Measurements from ENCODE around the gene IFIT5. TPM values are rescaled to one million over a fixed set of nuclear protein-coding genes. Genes with fewer than 3 reads are reported as not detected.

IFIT5 gene, protein sequence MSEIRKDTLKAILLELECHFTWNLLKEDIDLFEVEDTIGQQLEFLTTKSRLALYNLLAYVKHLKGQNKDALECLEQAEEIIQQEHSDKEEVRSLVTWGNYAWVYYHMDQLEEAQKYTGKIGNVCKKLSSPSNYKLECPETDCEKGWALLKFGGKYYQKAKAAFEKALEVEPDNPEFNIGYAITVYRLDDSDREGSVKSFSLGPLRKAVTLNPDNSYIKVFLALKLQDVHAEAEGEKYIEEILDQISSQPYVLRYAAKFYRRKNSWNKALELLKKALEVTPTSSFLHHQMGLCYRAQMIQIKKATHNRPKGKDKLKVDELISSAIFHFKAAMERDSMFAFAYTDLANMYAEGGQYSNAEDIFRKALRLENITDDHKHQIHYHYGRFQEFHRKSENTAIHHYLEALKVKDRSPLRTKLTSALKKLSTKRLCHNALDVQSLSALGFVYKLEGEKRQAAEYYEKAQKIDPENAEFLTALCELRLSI
- 8.7 TPM for polyA plus RNA-seq (2012; ENCODE audit: missing spikeins)

DNA sequence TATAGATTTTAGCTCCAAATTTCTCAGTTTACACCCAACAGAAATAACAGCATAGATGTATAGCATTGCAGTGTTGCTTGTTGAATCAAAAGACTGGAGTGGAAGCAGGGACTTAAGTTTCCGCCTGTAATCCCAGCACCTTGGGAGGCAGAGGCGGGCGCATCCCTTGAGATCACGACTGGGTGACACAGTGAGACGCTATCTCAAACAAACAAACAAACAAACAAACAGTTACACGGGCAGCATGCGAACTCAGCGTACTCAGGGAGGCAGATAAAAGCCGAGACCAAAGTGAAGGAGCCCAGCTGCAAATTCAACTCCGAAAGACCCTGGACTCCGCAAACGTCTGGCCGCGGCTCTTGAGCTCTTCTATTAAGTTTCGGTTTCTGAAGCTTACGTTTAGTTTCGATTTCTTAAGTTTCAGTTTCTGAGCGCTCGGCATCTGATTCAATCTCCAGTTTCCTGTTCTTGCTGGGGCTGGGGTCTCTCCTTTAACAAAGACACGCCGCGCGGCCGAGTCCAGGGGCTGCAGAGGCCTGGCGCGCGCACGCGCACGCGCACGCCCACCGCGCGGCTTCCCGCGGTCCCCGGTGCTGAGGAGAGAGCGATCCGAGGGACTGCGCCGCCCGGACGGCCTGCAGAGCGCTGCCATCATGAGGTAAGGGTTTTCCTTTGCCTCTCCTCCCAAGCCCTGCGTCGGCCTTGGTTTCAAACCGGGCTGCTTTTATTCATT, at the start of gene IFIT5:
Gene IFIT5, plus strand, starts transcription at position 423 of the 733 bp plus-strand sequence. Its CDS starts 231 bp downstream, at position 654.
- DNase-seq (ENCODE audit: insufficient read length) (peak; percentile 53), FAIRE-seq (peak; percentile 84)
- TF ChIP-seq POLR2A (IDR thresholded peaks at IDR 0.05; ENCODE audit: low read depth, low read length) (no peak; the same call in none of the 2 replicates), TAF1 (IDR thresholded peaks at IDR 0.05; ENCODE audit: borderline replicate concordance, low read depth, low read length) (no peak; the same call in 1 of the 2 replicates), POLR2AphosphoS5 (IDR thresholded peaks at IDR 0.05; ENCODE audit: low read depth, low read length) (no peak; the same call in 1 of the 2 replicates)

DNA sequence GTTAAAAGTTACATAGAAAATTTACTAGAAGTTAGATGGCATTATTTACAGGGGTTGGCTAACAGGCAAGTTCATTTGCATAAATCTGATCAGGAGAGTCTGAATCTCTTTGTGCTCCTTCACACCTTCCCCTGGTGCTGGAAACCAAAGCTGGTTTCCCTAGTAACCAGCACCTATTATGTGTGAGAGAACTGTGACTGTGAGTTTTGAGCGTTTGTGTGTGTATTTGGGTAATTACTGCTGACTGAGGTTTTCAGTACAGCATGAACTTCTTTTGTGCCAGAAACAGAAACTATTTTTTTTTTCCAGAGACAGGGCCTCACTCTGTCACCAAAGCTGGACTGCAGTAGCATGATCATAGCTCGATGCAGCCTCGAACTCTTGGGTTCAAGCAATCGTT, 46.8 kb upstream of the IFIT5 start:
- DNase-seq (ENCODE audit: insufficient read length) (no peak), FAIRE-seq (peak; percentile 85)
- no peak for TF ChIP-seq POLR2A (IDR thresholded peaks at IDR 0.05; ENCODE audit: low read depth, low read length)
- no peak for TF ChIP-seq POLR2AphosphoS5 (IDR thresholded peaks at IDR 0.05; ENCODE audit: low read depth, low read length)

DNA sequence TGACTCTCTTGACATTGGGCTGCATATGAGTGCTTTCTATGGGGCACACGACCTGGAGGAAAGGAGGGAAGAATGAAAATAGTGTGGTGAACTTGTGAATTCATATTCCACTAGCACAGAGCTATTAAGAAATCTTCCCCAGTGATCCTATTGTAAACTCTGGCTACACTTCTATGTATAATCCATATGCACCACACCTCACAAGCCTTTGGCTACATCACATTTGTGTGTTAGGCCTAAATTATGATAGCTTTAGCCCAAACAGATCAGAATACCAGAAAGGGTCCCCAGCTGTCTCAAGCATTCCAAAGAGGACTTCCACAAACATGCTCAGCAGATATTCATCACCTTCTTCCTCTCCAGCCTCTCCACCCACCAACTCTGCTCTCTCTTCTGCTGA, 46.2 kb upstream of the IFIT5 start:
- DNase-seq (ENCODE audit: insufficient read length) (no peak), FAIRE-seq (no peak)
- TF ChIP-seq POLR2AphosphoS5 (IDR thresholded peaks at IDR 0.05; ENCODE audit: low read depth, low read length) (no peak), POLR2A (IDR thresholded peaks at IDR 0.05; ENCODE audit: low read depth, low read length) (no peak), TAF1 (IDR thresholded peaks at IDR 0.05; ENCODE audit: borderline replicate concordance, low read depth, low read length) (no peak)

DNA sequence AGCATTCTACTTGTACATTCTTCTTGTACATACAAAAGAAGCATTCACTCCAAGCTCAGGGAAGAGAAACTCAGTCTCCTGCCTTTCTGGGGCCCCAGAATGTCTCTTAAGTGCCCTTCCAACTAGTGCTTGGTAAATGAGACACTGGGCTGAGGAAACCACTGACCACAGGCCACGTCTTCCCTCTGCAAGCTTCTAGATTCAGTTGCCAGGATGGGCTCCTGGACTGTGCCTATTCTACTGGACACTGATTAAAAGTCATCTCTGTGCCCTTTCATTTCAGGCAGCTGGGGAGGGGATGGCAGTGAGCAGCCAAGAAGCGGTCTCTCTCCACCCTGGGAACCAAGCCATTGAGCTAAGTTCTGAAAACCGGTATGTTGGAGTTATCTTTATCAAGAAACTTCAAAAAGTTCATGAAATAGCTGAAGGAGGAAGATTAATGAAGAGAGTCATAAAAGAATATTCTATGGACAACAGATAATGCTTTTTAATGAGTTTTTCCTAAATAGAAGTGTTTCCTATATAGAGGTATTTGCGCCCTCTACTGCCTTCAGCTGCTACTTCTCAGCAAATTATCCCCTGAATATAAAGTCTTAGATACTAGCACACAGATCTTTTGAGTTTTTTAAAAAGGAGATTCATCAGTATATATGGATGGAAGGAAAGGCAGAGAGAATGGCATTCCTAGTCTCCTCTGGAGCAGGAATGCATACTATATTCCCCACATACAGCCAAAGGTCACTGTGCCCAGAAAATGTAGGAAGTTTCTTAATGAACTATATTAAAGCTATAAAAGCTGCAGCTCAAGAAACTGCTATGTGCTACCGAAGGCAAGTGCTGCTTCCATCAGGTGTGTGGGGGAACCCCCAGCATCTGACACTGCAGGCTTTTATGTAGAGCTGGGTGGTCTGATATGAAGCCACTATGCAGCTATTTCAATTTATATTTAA, 44.9 kb upstream of the IFIT5 start:
- TF ChIP-seq TAF1 (IDR thresholded peaks at IDR 0.05; ENCODE audit: borderline replicate concordance, low read depth, low read length): no peak
- no peak for TF ChIP-seq POLR2AphosphoS5 (IDR thresholded peaks at IDR 0.05; ENCODE audit: low read depth, low read length)
- no peak for TF ChIP-seq POLR2A (IDR thresholded peaks at IDR 0.05; ENCODE audit: low read depth, low read length)
- FAIRE-seq: peak; percentile 17
- DNase-seq (ENCODE audit: insufficient read length): no peak

DNA sequence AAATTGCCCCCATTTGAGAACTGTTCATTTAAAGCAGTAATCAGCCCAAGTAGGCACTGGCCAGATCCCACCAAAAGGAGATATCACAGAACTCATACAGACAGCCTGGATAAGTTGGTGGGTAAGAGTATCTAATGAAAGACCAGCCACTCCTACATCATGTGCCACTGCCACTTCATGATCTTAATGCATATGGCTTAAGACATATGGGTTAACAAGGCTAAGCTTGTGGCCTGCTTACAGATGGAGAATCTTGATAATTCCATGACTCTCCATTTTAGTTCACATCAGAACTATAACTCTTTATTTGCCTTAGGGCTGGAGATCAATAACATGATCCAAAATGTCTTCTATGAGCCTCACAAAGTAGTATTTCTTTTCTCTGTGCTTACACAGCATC, 43.3 kb upstream of the IFIT5 start:
- TF ChIP-seq TAF1 (IDR thresholded peaks at IDR 0.05; ENCODE audit: borderline replicate concordance, low read depth, low read length): no peak
- TF ChIP-seq POLR2AphosphoS5 (IDR thresholded peaks at IDR 0.05; ENCODE audit: low read depth, low read length): no peak
- no peak for TF ChIP-seq POLR2A (IDR thresholded peaks at IDR 0.05; ENCODE audit: low read depth, low read length)
- DNase-seq (ENCODE audit: insufficient read length) (no peak), FAIRE-seq (no peak)

DNA sequence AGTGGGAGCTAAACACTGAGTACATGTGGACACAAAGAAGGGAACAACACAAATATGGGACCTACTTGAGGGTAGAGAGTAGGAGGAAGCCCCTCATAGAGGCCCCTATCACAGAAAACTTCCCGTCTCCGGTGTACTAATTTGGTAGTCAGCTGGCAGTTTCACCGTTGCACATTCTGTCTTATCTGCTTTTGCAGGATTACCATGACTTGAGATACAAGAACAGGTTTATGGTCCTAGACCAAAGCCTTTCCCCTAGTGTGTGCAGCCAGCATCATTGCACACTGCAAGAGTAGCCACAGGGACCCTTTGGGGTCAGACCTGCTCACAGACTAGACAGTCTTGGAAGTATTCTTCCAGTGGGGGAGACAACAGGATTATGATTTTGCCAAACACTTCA, 42.4 kb upstream of the IFIT5 start:
- DNase-seq (ENCODE audit: insufficient read length) (no peak), FAIRE-seq (no peak)
- TF ChIP-seq POLR2A (IDR thresholded peaks at IDR 0.05; ENCODE audit: low read depth, low read length) (no peak), TAF1 (IDR thresholded peaks at IDR 0.05; ENCODE audit: borderline replicate concordance, low read depth, low read length) (no peak), POLR2AphosphoS5 (IDR thresholded peaks at IDR 0.05; ENCODE audit: low read depth, low read length) (no peak)

DNA sequence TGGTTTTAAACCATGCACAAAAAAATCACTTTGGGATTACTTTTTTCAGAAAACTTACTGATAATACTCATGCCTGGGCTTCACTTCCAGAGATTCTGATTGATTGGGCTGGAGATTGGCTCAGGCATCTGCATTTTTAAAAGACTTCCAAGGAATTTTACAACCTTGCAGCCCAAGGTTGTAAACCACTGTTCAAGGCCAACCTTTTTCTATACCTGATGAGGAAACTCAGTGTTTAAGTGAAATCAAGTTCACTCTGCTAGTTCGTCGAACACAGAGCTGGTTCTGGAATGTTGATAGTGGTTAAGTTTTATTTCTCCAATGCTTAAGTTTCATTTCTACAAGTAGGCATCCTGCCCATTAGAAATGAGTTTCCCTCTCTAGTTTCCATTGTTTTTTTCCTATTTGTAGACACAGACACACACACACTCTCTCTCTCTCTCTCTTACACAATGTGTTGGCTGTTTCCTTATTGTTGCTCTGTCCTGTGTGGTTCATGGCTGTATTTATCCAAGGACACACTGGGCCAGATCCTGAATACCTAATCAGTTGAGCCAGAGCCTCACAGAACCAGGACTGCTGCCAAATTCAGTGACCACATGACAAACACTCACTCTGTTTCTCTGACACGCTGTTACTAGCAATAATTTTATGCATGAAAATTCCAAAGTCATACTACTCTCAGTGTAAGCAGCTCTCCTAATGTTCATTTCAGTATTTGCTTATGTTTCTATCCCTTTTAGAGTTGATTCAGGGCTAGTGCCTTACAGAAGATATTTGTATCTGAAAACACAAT, 40.3 kb upstream of the IFIT5 start:
- FAIRE-seq: no peak
- TF ChIP-seq POLR2A (IDR thresholded peaks at IDR 0.05; ENCODE audit: low read depth, low read length) (no peak), TAF1 (IDR thresholded peaks at IDR 0.05; ENCODE audit: borderline replicate concordance, low read depth, low read length) (no peak), POLR2AphosphoS5 (IDR thresholded peaks at IDR 0.05; ENCODE audit: low read depth, low read length) (no peak)
- no peak for DNase-seq (ENCODE audit: insufficient read length)

DNA sequence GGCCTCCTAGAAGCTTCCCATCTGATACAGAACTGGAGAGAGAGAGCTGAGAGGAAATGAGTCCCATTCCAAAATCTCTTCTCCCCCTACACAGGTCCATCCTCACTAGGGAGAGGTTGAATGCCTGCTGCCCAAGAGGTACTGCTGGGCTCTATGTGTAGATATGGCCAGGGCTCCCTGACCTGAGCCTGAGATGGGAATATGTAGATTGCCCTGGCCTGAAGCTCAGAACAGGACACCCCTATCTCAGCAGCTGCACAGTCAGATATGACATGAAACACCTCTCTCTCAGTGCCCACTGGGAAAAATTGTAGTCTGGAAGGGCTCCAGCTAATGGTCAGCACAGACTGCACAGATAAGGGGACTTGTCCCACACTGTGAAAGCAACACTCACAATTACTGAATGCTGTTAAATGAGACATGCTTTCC, 39.6 kb upstream of the IFIT5 start:
- DNase-seq (ENCODE audit: insufficient read length) (no peak), FAIRE-seq (no peak)
- TF ChIP-seq POLR2A (IDR thresholded peaks at IDR 0.05; ENCODE audit: low read depth, low read length): no peak
- no peak for TF ChIP-seq POLR2AphosphoS5 (IDR thresholded peaks at IDR 0.05; ENCODE audit: low read depth, low read length)
- no peak for TF ChIP-seq TAF1 (IDR thresholded peaks at IDR 0.05; ENCODE audit: borderline replicate concordance, low read depth, low read length)

DNA sequence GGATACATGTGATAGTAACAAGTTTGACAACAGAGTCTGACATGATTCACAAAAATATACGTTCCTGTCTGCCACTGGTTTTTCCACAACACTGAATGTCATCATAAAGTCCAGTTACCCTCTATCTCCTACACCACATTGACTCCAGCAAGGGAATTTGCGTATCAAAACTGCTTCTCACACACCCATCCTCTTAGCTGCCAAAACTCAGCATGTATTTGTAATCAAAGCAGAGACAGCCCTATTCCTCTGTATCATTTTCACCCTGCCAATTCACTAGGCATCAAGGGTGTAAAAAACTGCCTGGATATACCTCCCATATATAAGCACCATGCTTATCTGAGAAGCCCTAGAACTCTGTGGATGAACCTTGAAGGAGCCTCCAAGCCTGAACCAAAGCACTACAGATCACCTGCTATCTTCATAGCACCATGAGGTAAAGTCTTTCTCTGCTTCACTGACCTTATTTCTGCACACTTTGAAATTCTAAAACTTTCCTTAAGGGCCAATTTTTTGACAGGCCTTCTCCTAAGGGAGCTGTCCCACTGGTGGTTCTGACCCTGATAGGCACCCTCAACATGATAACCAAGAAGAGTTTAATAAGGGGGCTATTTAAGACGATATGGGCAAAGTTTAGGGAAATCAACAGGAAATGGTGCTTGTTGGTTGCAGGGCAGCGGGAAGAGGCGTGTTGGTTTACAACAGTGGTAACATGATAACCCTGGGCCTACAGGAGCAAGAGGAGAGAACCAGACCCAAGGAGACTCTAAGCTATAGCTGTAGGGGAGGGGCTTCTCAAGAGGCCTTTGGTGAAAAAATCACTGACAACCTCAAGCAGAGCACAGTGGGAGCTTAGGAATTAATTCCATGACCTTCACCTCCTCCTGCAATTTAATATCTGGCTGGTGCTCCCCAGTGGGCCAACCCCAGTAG, 36.4 kb upstream of the IFIT5 start, which contains the start of gene IFIT1B:
Gene IFIT1B, plus strand, starts transcription at position 352 of the 933 bp plus-strand sequence. Its CDS starts 80 bp downstream, at position 432.
- FAIRE-seq (no peak), DNase-seq (ENCODE audit: insufficient read length) (no peak)
- TF ChIP-seq POLR2AphosphoS5 (IDR thresholded peaks at IDR 0.05; ENCODE audit: low read depth, low read length): no peak
- TF ChIP-seq POLR2A (IDR thresholded peaks at IDR 0.05; ENCODE audit: low read depth, low read length): no peak
- no peak for TF ChIP-seq TAF1 (IDR thresholded peaks at IDR 0.05; ENCODE audit: borderline replicate concordance, low read depth, low read length)
